Panc1 (cell line): Measurements from ENCODE around the gene ARFGEF3.

Source experiments
- POLR2AphosphoS5 ChIP-seq: IDR thresholded peaks from 2 replicates; pipeline ENCODE4 v1.6.1; 2012; ENCODE audit warnings: mild to moderate bottlenecking, low read depth, low read length, moderate library complexity
- TCF7L2 ChIP-seq: IDR thresholded peaks from 2 replicates; pipeline ENCODE4 v1.6.1; 2011; ENCODE audit warnings: mild to moderate bottlenecking, low read depth, low read length, inconsistent platforms
- TF ChIP-seq, protein P1 (sequence below): fragments of 450-650 bp; IDR thresholded peaks from 2 replicates; pipeline ENCODE4 v1.5.1; 2017; ENCODE audit warnings: mild to moderate bottlenecking
- TF ChIP-seq, protein P2 (sequence below), 2 experiments: IDR thresholded peaks; 2 replicates each; pipeline ENCODE4 v1.6.1; 2011 to 2012; ENCODE audit warnings: low read depth in 2 of 2, control low read depth in 1 of 2, low read length in 1 of 2, mild to moderate bottlenecking in 1 of 2, moderate library complexity in 1 of 2; ENCODE audit not compliant: insufficient read depth in 1 of 2

DNA sequence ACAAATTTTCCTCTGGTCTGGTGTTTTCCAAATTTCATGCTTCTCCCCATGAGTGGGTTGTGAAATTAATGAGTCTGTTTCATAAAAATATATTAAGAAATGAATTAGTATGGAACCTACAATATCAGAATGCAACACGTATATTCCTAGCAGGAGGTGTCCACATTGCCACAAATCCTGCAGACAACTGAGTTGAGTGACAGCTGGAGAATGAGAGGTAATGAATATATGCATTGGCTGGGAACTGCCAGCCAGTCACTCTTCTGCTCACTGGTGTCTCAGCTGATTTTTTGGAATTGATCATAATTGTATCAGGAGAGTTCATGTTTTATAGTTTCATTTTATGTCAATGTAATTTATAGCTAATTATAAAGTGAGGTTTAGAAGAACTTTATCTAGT, 6.3 kb upstream of the ARFGEF3 start:
- TF ChIP-seq, protein P1, sequence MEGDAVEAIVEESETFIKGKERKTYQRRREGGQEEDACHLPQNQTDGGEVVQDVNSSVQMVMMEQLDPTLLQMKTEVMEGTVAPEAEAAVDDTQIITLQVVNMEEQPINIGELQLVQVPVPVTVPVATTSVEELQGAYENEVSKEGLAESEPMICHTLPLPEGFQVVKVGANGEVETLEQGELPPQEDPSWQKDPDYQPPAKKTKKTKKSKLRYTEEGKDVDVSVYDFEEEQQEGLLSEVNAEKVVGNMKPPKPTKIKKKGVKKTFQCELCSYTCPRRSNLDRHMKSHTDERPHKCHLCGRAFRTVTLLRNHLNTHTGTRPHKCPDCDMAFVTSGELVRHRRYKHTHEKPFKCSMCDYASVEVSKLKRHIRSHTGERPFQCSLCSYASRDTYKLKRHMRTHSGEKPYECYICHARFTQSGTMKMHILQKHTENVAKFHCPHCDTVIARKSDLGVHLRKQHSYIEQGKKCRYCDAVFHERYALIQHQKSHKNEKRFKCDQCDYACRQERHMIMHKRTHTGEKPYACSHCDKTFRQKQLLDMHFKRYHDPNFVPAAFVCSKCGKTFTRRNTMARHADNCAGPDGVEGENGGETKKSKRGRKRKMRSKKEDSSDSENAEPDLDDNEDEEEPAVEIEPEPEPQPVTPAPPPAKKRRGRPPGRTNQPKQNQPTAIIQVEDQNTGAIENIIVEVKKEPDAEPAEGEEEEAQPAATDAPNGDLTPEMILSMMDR, result no peak
- no peak for TF ChIP-seq POLR2AphosphoS5
- TF ChIP-seq, protein P2, sequence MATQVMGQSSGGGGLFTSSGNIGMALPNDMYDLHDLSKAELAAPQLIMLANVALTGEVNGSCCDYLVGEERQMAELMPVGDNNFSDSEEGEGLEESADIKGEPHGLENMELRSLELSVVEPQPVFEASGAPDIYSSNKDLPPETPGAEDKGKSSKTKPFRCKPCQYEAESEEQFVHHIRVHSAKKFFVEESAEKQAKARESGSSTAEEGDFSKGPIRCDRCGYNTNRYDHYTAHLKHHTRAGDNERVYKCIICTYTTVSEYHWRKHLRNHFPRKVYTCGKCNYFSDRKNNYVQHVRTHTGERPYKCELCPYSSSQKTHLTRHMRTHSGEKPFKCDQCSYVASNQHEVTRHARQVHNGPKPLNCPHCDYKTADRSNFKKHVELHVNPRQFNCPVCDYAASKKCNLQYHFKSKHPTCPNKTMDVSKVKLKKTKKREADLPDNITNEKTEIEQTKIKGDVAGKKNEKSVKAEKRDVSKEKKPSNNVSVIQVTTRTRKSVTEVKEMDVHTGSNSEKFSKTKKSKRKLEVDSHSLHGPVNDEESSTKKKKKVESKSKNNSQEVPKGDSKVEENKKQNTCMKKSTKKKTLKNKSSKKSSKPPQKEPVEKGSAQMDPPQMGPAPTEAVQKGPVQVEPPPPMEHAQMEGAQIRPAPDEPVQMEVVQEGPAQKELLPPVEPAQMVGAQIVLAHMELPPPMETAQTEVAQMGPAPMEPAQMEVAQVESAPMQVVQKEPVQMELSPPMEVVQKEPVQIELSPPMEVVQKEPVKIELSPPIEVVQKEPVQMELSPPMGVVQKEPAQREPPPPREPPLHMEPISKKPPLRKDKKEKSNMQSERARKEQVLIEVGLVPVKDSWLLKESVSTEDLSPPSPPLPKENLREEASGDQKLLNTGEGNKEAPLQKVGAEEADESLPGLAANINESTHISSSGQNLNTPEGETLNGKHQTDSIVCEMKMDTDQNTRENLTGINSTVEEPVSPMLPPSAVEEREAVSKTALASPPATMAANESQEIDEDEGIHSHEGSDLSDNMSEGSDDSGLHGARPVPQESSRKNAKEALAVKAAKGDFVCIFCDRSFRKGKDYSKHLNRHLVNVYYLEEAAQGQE (IDR thresholded peaks at IDR 0.05; ENCODE audit: insufficient read depth in 1 of 2, low read depth in 2 of 2, low read length in 1 of 2), result no peak
- no peak for TF ChIP-seq TCF7L2
